Cerebellar nuclear complex (tissue), 1 donor: ENCODE data around the gene ZNF8.
"Not testable (repeated sequence)": the region's sequence is repeated elsewhere in the genome, so short reads cannot be mapped to it uniquely, and the experiment has no call there.

ENCODE experiments used
- DNase-seq, 2 experiments: peaks; one replicate each; lab custom pipeline; 2025; lab: John Stamatoyannopoulos, UW

ZNF8 gene

DNA sequence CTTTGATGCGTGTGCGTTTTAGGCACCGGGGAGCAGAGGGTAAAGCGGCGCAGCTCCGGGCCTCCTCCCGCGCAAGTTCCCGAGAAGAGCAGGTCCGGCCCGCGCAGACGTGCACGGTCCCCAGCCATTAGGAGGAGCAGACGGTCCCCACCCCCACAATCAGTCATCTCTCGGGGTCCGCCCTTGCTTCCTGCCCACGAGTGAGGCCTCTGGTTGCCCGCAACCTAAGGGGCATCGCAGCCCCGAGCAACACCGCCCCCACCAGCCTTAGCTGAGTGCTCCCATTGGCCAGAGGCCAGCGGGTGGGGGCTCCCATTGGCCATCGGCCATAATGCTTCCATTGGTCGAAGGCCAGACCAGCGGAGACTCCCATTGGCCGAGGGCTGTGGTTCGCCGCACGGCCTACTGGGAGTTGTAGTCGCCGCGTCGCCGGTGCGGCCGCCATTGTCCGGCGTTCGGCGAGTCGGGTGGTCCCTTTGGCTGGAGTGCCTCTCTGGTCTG, at the start of gene ZNF8:
Gene ZNF8 (plus strand): TSS at position 415 of the 501 bp plus-strand sequence. CDS start 127 bp downstream, outside the sequence.
- peak; percentile 36 to 93 for DNase-seq

DNA sequence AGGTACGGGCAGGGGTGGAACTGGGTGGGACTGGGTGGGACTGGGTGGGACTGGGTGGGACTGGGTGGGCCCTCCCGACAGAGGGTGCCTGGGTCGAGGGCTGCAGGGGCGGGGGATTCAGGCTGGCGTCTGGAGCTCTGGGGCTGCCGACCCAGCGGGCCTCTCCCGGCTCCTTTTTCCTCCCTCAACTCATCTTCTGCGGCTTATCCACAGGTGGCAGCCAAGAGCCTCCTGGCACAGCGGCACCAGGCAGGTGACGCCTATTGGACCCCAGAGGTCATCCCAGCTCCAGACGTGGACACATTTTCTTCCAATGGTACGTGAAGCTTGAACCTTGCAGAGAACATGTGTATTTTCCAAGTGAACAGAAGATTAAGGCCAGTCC, 49.5 kb upstream of the ZNF8 start:
- DNase-seq, result no peak

DNA sequence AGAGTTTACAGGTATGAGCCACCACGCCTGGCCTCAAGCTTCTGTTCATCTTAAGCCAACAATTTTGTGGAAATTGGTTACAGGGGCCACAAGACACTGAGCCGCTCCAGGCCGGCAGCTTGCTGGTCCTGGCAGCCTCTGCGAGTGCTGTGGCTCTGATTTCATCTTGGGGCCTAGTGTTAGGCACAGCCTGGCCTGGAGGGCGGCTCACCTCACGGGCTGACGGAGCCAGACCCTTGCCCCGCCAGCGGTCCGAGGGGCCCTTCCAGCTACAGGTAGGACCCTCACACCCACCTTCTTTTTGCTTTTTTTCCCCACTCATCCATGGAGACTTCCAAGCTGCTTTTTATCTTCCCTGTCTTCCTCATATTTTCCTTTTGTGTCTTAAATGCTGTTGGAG, 41.4 kb upstream of the ZNF8 start:
- DNase-seq, result no peak

DNA sequence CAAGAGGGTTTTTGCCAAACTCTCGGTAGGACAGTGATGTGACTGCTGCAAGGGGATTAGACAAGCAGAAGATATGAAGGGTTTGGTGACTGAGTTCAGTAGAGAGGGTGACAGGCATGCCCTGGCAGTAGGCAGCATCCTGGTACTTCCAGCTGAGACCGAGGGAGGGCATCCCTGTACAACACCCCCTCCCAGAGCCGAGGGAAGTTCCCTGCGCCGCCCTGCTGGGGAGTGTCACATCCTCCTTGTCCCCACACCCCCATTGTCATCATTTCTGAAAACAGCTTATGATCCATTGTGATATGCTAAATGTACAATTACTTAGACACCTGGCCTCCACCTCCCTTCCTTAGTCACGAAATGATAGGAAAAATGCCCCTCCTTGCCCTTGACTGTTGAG, 35.4 kb upstream of the ZNF8 start:
- no peak for DNase-seq

- DNase-seq, result no peak
These were observed 29.9 kb upstream of the ZNF8 start for GRCh38 chr19:58248886-58249285.

GRCh38 chr19:58252102-58252685, 26.6 kb upstream of the ZNF8 start:
- DNase-seq, result no peak

GRCh38 chr19:58258259-58258658, 20.5 kb upstream of the ZNF8 start:
- not testable (repeated sequence) for DNase-seq

GRCh38 chr19:58261600-58261967, 17.2 kb upstream of the ZNF8 start:
- no peak for DNase-seq

DNA sequence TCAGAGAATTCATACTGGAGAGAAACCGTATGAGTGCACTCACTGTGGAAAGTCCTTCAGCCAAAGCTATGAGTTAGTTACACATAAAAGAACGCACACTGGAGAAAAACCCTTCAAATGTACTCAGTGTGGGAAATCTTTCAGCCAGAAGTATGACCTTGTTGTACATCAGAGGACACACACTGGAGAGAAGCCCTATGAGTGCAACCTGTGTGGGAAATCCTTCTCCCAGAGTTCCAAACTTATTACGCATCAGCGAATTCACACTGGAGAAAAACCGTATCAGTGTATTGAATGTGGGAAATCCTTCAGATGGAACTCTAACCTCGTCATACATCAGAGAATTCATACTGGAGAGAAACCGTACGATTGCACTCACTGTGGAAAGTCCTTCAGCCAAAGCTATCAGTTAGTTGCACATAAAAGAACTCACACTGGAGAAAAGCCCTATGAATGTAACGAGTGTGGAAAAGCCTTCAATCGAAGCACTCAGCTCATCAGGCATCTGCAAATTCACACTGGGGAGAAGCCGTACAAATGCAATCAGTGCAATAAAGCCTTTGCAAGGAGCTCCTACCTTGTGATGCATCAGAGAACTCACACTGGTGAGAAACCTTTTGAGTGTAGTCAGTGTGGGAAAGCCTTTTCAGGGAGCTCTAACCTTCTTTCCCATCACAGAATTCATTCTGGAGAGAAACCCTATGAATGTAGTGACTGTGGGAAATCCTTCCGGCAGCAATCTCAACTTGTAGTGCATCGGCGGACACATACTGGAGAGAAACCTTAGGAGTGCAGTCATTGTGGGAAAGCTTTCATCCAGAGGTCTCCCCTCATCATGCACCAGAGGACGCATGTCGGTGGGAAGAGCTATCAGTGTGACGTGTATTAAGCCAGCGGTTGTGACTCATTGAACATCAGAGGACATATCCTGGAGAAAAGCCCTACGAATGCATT, 16.5 kb upstream of the ZNF8 start:
- DNase-seq, result no peak

GRCh38 chr19:58262922-58263296, 15.8 kb upstream of the ZNF8 start:
- DNase-seq, result no peak

DNA sequence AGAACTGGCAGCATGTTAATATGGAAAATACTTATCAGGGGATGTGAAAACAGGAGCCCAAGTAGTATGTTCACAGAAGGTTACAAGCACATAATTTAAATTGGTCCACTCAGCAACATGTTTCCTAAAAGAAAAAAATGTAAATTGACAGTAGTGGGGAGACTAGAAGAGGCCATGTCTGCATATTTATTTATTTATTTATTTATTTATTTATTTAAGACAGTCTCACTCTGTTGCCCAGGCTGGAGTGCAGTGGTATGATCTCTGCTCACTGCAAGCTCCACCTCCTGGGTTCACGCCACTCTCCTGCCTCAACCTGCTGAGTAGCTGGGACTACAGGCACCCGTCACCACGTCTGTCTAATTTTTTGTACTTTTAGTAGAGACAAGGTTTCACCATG, 13.7 kb upstream of the ZNF8 start:
- no peak for DNase-seq

DNA sequence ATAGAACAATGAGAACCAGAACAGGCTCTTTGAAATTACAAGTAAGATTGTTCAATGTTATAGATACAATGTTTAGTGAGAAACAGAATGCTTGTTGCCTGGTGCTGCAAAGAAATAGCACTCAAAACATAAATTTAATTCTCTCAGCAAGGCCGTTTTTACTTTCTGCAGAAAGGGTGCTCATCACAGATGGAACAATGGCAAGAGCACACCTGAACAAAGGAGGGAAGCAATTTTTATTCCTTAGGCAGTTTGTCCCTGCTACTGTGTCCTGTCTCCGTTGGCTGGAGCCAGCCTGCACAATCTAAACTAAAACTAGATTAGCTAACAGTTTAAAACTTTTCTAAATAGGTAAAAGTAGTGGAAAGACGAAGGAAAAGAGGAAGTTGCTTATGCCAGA, 10.4 kb upstream of the ZNF8 start:
- DNase-seq, result no peak

- DNase-seq, result no peak
These were observed 4.0 kb upstream of the ZNF8 start for GRCh38 chr19:58274771-58275201.

GRCh38 chr19:58275564-58275963, 3.2 kb upstream of the ZNF8 start:
- DNase-seq, result no peak

DNA sequence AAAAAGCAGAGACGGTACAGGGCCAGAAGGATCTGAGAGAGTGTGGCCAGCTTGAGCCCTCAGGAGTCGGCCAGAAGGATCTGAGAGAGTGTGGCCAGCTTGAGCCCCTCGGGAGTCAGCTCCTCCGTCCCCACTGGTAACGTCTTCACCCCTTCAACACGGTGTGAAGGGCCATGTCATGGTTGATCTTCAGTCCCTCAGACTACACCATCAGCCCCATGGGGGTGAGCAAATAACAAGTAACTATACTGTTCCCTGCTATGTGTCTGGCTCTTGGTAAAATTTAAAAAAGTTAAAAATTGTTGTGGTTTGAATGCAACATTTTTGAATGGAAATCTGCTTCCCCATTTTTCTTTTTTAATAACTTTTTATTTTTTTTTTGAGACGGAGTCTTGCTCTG, 1.6 kb upstream of the ZNF8 start:
- DNase-seq, result no peak

GRCh38 chr19:58277748-58278540, 811 bp upstream of the ZNF8 start:
- DNase-seq, result no peak

- peak in 1 of 2 experiments; percentile 10 for DNase-seq
These were observed 528 bp downstream of the ZNF8 start for GRCh38 chr19:58279042-58279924.

DNA sequence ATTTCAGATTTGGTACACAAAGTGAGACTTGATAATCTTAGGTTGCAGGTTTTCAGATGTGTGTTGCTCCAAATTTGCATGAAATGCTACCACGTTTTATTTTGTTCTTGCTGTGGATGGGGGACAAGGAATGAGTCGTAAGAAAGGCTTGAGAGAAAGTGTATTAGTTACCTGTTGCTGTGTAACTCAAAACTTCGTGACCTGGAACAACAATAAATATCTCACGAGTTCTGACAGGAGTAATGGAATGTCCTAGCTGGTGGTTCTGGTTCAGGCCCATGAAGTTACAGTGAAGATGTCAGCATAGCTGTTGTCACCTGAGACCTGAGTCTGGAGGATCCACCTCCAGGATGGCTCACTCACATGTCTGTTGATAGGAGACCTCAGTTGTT, 1.2 kb downstream of the ZNF8 start:
- no peak for DNase-seq

- DNase-seq, result no peak
These were observed 5.4 kb downstream of the ZNF8 start for GRCh38 chr19:58284199-58284598.

- no peak for DNase-seq
These were observed 13.2 kb downstream of the ZNF8 start for GRCh38 chr19:58291943-58292342.

- DNase-seq, result no peak
These were observed 16.1 kb downstream of the ZNF8 start for GRCh38 chr19:58294743-58295374.
